ENCODE data around the gene CCT2.

CCT2 gene

GRCh38 chr12:69613351-69613750 is 28.1 kb downstream of the CCT2 start:
- Histone ChIP-seq H3K9me3 (ENCODE audit: control insufficient read depth, low read length) (no peaks in the 10 kb centered on the region), H3K23ac (ENCODE audit: low read length in 2 of 2) (no peak overlapping the region), H3K4ac (ENCODE audit: low read depth in 1 of 2, low read length in 2 of 2) (no peak overlapping the region), H3K27ac (ENCODE audit: low read length, poor library complexity, severe bottlenecking) (no peak overlapping the region), H3K4me2 (ENCODE audit: low read length, poor library complexity, severe bottlenecking) (no peak overlapping the region), H4K8ac (ENCODE audit: low read length) (no peak overlapping the region), H2AK5ac (ENCODE audit: low read length, severe bottlenecking) (no peak overlapping the region), H2BK120ac (ENCODE audit: low read depth, low read length) (no peak overlapping the region), H3K4me1 (ENCODE audit: control insufficient read depth, insufficient read depth, low read depth, low read length) (no peaks in the 10 kb centered on the region), H3K18ac (ENCODE audit: low read depth in 1 of 2, low read length in 2 of 2) (no peak overlapping the region), H4K91ac (ENCODE audit: low read length) (no peak overlapping the region), H3K27me3 (ENCODE audit: control insufficient read depth in 1 of 2, insufficient read depth in 1 of 2, low read length in 2 of 2) (peaks cover 0 to 7% of the 10 kb centered on the region in 2 experiments), H2BK5ac (ENCODE audit: low read depth, low read length, poor library complexity, severe bottlenecking) (no peak overlapping the region), H3K79me1 (replicated peaks; ENCODE audit: low read length, poor library complexity, severe bottlenecking) (no peaks in the 10 kb centered on the region), H3K4me3 (ENCODE audit: insufficient read depth in 1 of 2, low read depth in 1 of 2, low read length in 2 of 2) (no peak overlapping the region), H2BK12ac (ENCODE audit: low read length in 2 of 2) (no peak overlapping the region), H3K9ac (ENCODE audit: low read length) (no peak overlapping the region), H2AFZ (ENCODE audit: low read depth, low read length) (no peak overlapping the region), H2BK15ac (ENCODE audit: low read depth, poor library complexity, severe bottlenecking) (no peak overlapping the region), H3K14ac (ENCODE audit: low read length in 2 of 2) (peak overlapping the region in 1 of 2 experiments; percentile 44), H3K36me3 (ENCODE audit: control insufficient read depth in 1 of 2, insufficient read depth in 2 of 2, low read depth in 1 of 2, low read length in 2 of 2) (no peaks in the 10 kb centered on the region)
- no peak for DNase-seq

- no peak overlapping the region for H3K4ac ChIP-seq (ENCODE audit: low read depth in 1 of 2, low read length in 2 of 2)
- H2BK12ac ChIP-seq (ENCODE audit: low read length in 2 of 2): peak overlapping the region in 1 of 2 experiments; percentile 11
- H3K23ac ChIP-seq (ENCODE audit: low read length in 2 of 2): no peak overlapping the region
- no peaks in the 10 kb centered on the region for H3K4me1 ChIP-seq (ENCODE audit: control insufficient read depth, insufficient read depth, low read depth, low read length)
- H3K14ac ChIP-seq (ENCODE audit: low read length in 2 of 2): no peak overlapping the region
- no peak overlapping the region for H4K91ac ChIP-seq (ENCODE audit: low read length)
- WGBS: 88% methylated on average over 11 of the region's 14 CpGs
- no peak overlapping the region for H2AK5ac ChIP-seq (ENCODE audit: low read length, severe bottlenecking)
- no peak overlapping the region for H3K27ac ChIP-seq (ENCODE audit: low read length, poor library complexity, severe bottlenecking)
- H3K4me3 ChIP-seq (ENCODE audit: insufficient read depth in 1 of 2, low read depth in 1 of 2, low read length in 2 of 2): no peak overlapping the region
- no peaks in the 10 kb centered on the region for H3K9me3 ChIP-seq (ENCODE audit: control insufficient read depth, low read length)
- no peak overlapping the region for H2BK15ac ChIP-seq (ENCODE audit: low read depth, poor library complexity, severe bottlenecking)
- no peak for DNase-seq
- H3K79me1 ChIP-seq (replicated peaks; ENCODE audit: low read length, poor library complexity, severe bottlenecking): no peaks in the 10 kb centered on the region
- no peak overlapping the region for H3K18ac ChIP-seq (ENCODE audit: low read depth in 1 of 2, low read length in 2 of 2)
- no peak overlapping the region for H2AFZ ChIP-seq (ENCODE audit: low read depth, low read length)
- no peak overlapping the region for H3K4me2 ChIP-seq (ENCODE audit: low read length, poor library complexity, severe bottlenecking)
- H4K8ac ChIP-seq (ENCODE audit: low read length): no peak overlapping the region
- no peaks in the 10 kb centered on the region for H3K36me3 ChIP-seq (ENCODE audit: control insufficient read depth in 1 of 2, insufficient read depth in 2 of 2, low read depth in 1 of 2, low read length in 2 of 2)
- H3K27me3 ChIP-seq (ENCODE audit: control insufficient read depth in 1 of 2, insufficient read depth in 1 of 2, low read length in 2 of 2): peaks cover 0 to 7% of the 10 kb centered on the region in 2 experiments
- no peak overlapping the region for H2BK120ac ChIP-seq (ENCODE audit: low read depth, low read length)
- H2BK5ac ChIP-seq (ENCODE audit: low read depth, low read length, poor library complexity, severe bottlenecking): no peak overlapping the region
- no peak overlapping the region for H3K9ac ChIP-seq (ENCODE audit: low read length)
These were observed 30.8 kb downstream of the CCT2 start for GRCh38 chr12:69616025-69616424.

- no peak overlapping the region for H2BK15ac ChIP-seq (ENCODE audit: low read depth, poor library complexity, severe bottlenecking)
- 70% methylated on average over 6 of the region's 6 CpGs for WGBS
- no peak for DNase-seq
- H2BK12ac ChIP-seq (ENCODE audit: low read length in 2 of 2): no peak overlapping the region
- H3K4me1 ChIP-seq (ENCODE audit: control insufficient read depth, insufficient read depth, low read depth, low read length): peaks cover under 1% of the 10 kb centered on the region
- no peak overlapping the region for H3K4me3 ChIP-seq (ENCODE audit: insufficient read depth in 1 of 2, low read depth in 1 of 2, low read length in 2 of 2)
- H3K4ac ChIP-seq (ENCODE audit: low read depth in 1 of 2, low read length in 2 of 2): no peak overlapping the region
- no peak overlapping the region for H3K23ac ChIP-seq (ENCODE audit: low read length in 2 of 2)
- H4K91ac ChIP-seq (ENCODE audit: low read length): no peak overlapping the region
- H4K8ac ChIP-seq (ENCODE audit: low read length): no peak overlapping the region
- no peaks in the 10 kb centered on the region for H3K36me3 ChIP-seq (ENCODE audit: control insufficient read depth in 1 of 2, insufficient read depth in 2 of 2, low read depth in 1 of 2, low read length in 2 of 2)
- H3K79me1 ChIP-seq (replicated peaks; ENCODE audit: low read length, poor library complexity, severe bottlenecking): no peaks in the 10 kb centered on the region
- no peaks in the 10 kb centered on the region for H3K9me3 ChIP-seq (ENCODE audit: control insufficient read depth, low read length)
- no peak overlapping the region for H3K18ac ChIP-seq (ENCODE audit: low read depth in 1 of 2, low read length in 2 of 2)
- H3K27ac ChIP-seq (ENCODE audit: low read length, poor library complexity, severe bottlenecking): no peak overlapping the region
- H3K9ac ChIP-seq (ENCODE audit: low read length): no peak overlapping the region
- H2BK120ac ChIP-seq (ENCODE audit: low read depth, low read length): no peak overlapping the region
- no peak overlapping the region for H3K4me2 ChIP-seq (ENCODE audit: low read length, poor library complexity, severe bottlenecking)
- peaks cover 0 to 7% of the 10 kb centered on the region in 2 experiments for H3K27me3 ChIP-seq (ENCODE audit: control insufficient read depth in 1 of 2, insufficient read depth in 1 of 2, low read length in 2 of 2)
- H2AK5ac ChIP-seq (ENCODE audit: low read length, severe bottlenecking): no peak overlapping the region
- H2AFZ ChIP-seq (ENCODE audit: low read depth, low read length): no peak overlapping the region
- no peak overlapping the region for H3K14ac ChIP-seq (ENCODE audit: low read length in 2 of 2)
- no peak overlapping the region for H2BK5ac ChIP-seq (ENCODE audit: low read depth, low read length, poor library complexity, severe bottlenecking)
These were observed 33.8 kb downstream of the CCT2 start for GRCh38 chr12:69619050-69619449.

GRCh38 chr12:69620077-69620476 is 34.8 kb downstream of the CCT2 start:
- peaks cover 0 to 7% of the 10 kb centered on the region in 2 experiments for H3K27me3 ChIP-seq (ENCODE audit: control insufficient read depth in 1 of 2, insufficient read depth in 1 of 2, low read length in 2 of 2)
- H3K4ac ChIP-seq (ENCODE audit: low read depth in 1 of 2, low read length in 2 of 2): no peak overlapping the region
- no peak overlapping the region for H3K27ac ChIP-seq (ENCODE audit: low read length, poor library complexity, severe bottlenecking)
- no peak overlapping the region for H3K23ac ChIP-seq (ENCODE audit: low read length in 2 of 2)
- no peak for DNase-seq
- H2BK15ac ChIP-seq (ENCODE audit: low read depth, poor library complexity, severe bottlenecking): no peak overlapping the region
- peaks cover 2% of the 10 kb centered on the region for H3K4me1 ChIP-seq (ENCODE audit: control insufficient read depth, insufficient read depth, low read depth, low read length)
- no peaks in the 10 kb centered on the region for H3K36me3 ChIP-seq (ENCODE audit: control insufficient read depth in 1 of 2, insufficient read depth in 2 of 2, low read depth in 1 of 2, low read length in 2 of 2)
- no peak overlapping the region for H3K9ac ChIP-seq (ENCODE audit: low read length)
- 75% methylated on average over 3 of the region's 4 CpGs for WGBS
- H2AK5ac ChIP-seq (ENCODE audit: low read length, severe bottlenecking): no peak overlapping the region
- no peak overlapping the region for H3K14ac ChIP-seq (ENCODE audit: low read length in 2 of 2)
- H3K18ac ChIP-seq (ENCODE audit: low read depth in 1 of 2, low read length in 2 of 2): no peak overlapping the region
- no peak overlapping the region for H4K91ac ChIP-seq (ENCODE audit: low read length)
- no peak overlapping the region for H3K4me3 ChIP-seq (ENCODE audit: insufficient read depth in 1 of 2, low read depth in 1 of 2, low read length in 2 of 2)
- no peak overlapping the region for H2BK12ac ChIP-seq (ENCODE audit: low read length in 2 of 2)
- no peak overlapping the region for H2AFZ ChIP-seq (ENCODE audit: low read depth, low read length)
- H4K8ac ChIP-seq (ENCODE audit: low read length): no peak overlapping the region
- no peaks in the 10 kb centered on the region for H3K9me3 ChIP-seq (ENCODE audit: control insufficient read depth, low read length)
- H3K79me1 ChIP-seq (replicated peaks; ENCODE audit: low read length, poor library complexity, severe bottlenecking): no peaks in the 10 kb centered on the region
- no peak overlapping the region for H2BK120ac ChIP-seq (ENCODE audit: low read depth, low read length)
- no peak overlapping the region for H2BK5ac ChIP-seq (ENCODE audit: low read depth, low read length, poor library complexity, severe bottlenecking)
- H3K4me2 ChIP-seq (ENCODE audit: low read length, poor library complexity, severe bottlenecking): no peak overlapping the region
